ENCODE measurements around the gene MDM1. TPM values are rescaled to one million over a fixed set of nuclear protein-coding genes. Genes with fewer than 3 reads are reported as not detected.

The MDM1 gene
- total RNA-seq, 2 donors from 2014 or later = 7.7 to 12.0 TPM

GRCh38 chr12:68361953-68362352 lies 29.8 kb upstream of the MDM1 start:
- no peak for DNase-seq
- intact Hi-C loops (cut with DNase I) = loop anchor here (5.0 kb wide), 1 partner anchor 245 kb away; no protein-coding TSS in a partner anchor
- no peaks in the 10 kb centered on the region for H3K9me3 ChIP-seq
- no peaks in the 10 kb centered on the region for H3K36me3 ChIP-seq
- H3K4me1 ChIP-seq = no peaks in the 10 kb centered on the region
- H3K27me3 ChIP-seq = no peaks in the 10 kb centered on the region
- H3K4me3 ChIP-seq = no peak overlapping the region
- TF ChIP-seq, protein P1, sequence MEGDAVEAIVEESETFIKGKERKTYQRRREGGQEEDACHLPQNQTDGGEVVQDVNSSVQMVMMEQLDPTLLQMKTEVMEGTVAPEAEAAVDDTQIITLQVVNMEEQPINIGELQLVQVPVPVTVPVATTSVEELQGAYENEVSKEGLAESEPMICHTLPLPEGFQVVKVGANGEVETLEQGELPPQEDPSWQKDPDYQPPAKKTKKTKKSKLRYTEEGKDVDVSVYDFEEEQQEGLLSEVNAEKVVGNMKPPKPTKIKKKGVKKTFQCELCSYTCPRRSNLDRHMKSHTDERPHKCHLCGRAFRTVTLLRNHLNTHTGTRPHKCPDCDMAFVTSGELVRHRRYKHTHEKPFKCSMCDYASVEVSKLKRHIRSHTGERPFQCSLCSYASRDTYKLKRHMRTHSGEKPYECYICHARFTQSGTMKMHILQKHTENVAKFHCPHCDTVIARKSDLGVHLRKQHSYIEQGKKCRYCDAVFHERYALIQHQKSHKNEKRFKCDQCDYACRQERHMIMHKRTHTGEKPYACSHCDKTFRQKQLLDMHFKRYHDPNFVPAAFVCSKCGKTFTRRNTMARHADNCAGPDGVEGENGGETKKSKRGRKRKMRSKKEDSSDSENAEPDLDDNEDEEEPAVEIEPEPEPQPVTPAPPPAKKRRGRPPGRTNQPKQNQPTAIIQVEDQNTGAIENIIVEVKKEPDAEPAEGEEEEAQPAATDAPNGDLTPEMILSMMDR (IDR thresholded peaks at IDR 0.05) = no peak
- no peak overlapping the region for H3K9ac ChIP-seq (ENCODE audit: low read depth in 2 of 2, low read length in 2 of 2)
- no peak overlapping the region for H3K27ac ChIP-seq

DNA sequence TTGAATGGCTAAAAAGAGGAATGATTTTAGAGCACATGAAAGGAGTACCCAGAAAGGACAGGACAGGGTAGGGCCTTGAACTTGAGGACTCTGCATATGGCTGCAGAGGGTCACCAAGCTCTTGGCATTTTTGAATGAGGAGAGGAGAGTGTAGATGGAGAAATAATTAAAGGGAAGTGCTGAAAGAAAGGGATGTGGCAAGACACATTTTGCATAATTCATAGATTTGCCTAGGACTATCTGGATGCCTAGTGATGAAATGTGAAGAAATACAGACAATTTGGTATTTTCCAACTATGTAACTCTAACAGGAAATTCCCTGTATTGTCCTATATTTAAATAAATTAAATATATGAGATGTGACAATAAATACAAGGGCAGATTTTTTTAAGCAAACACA lies 27.5 kb upstream of the MDM1 start:
- Histone ChIP-seq H3K9me3 (no peaks in the 10 kb centered on the region), H3K36me3 (no peaks in the 10 kb centered on the region), H3K9ac (ENCODE audit: low read depth in 2 of 2, low read length in 2 of 2) (no peak overlapping the region), H3K4me3 (no peak overlapping the region), H3K27me3 (no peaks in the 10 kb centered on the region), H3K27ac (no peak overlapping the region), H3K4me1 (no peaks in the 10 kb centered on the region)
- DNase-seq = no peak
- TF ChIP-seq, protein P1 (IDR thresholded peaks at IDR 0.05) = no peak
- intact Hi-C loops (cut with DNase I) = loop anchor here (5.0 kb wide), 1 partner anchor 248 kb away; no protein-coding TSS in a partner anchor

GRCh38 chr12:68358532-68359485 lies 26.6 kb upstream of the MDM1 start:
- no peak overlapping the region for H3K27ac ChIP-seq
- intact Hi-C loops (cut with DNase I) = no loop called here
- TF ChIP-seq, protein P1 (IDR thresholded peaks at IDR 0.05) = peak; percentile 70
- H3K9ac ChIP-seq (ENCODE audit: low read depth in 2 of 2, low read length in 2 of 2) = peak overlapping the region in 1 of 2 donors; percentile 0
- H3K27me3 ChIP-seq = no peaks in the 10 kb centered on the region
- no peaks in the 10 kb centered on the region for H3K36me3 ChIP-seq
- no peak overlapping the region for H3K4me3 ChIP-seq
- H3K4me1 ChIP-seq = no peaks in the 10 kb centered on the region
- H3K9me3 ChIP-seq = no peaks in the 10 kb centered on the region
- peak; percentile 78 for DNase-seq

DNA sequence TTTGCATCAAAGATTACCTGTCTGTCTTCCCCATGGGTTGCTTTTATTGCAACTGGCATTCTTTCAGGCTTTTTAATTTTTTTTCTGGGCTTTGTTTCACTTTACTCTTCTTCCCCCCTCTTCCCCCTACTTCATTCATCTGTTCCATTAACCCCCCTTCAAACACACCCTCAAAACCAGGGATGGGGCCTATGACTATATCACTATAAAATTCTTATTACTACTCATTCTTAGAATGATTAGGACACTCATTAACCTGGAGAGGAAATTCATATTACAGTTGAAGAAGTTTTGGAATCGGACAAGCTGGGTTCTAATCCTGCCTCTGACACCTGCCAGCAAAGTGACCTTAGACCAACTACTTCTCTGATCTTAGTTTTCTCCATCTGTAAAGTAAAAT lies 24.8 kb upstream of the MDM1 start:
- TF ChIP-seq, protein P1 (IDR thresholded peaks at IDR 0.05) = no peak
- H3K36me3 ChIP-seq = no peaks in the 10 kb centered on the region
- H3K4me1 ChIP-seq = no peaks in the 10 kb centered on the region
- H3K4me3 ChIP-seq = no peak overlapping the region
- DNase-seq = no peak
- H3K9ac ChIP-seq (ENCODE audit: low read depth in 2 of 2, low read length in 2 of 2) = no peak overlapping the region
- H3K27ac ChIP-seq = no peak overlapping the region
- H3K27me3 ChIP-seq = no peaks in the 10 kb centered on the region
- H3K9me3 ChIP-seq = no peaks in the 10 kb centered on the region
- intact Hi-C loops (cut with DNase I) = no loop called here

- Histone ChIP-seq H3K27me3 (no peaks in the 10 kb centered on the region), H3K27ac (no peak overlapping the region), H3K9me3 (no peaks in the 10 kb centered on the region), H3K4me1 (no peaks in the 10 kb centered on the region), H3K36me3 (no peaks in the 10 kb centered on the region), H3K4me3 (no peak overlapping the region), H3K9ac (ENCODE audit: low read depth in 2 of 2, low read length in 2 of 2) (no peak overlapping the region)
- TF ChIP-seq, protein P1 (IDR thresholded peaks at IDR 0.05) = no peak
- intact Hi-C loops (cut with DNase I) = no loop called here
- no peak for DNase-seq
Observed at GRCh38 chr12:68356060-68356695, 24.0 kb upstream of the MDM1 start.
